Stimulated activated CD8-positive, alpha-beta memory T cell treated with anti-CD3 and anti-CD28 coated beads, Interleukin-7, amount 100 ng/mL, for 48 hours (primary cell): ENCODE data around the gene ENPP5.

ENCODE experiments used
- DNase-seq, 2 donors: peaks; one replicate each; pipeline ENCODE4 v3.0.0-alpha.2; 2020; ENCODE audit warnings: low read depth in 1 of 2; ENCODE audit errors: extremely low read depth in 1 of 2

Gene ENPP5, protein sequence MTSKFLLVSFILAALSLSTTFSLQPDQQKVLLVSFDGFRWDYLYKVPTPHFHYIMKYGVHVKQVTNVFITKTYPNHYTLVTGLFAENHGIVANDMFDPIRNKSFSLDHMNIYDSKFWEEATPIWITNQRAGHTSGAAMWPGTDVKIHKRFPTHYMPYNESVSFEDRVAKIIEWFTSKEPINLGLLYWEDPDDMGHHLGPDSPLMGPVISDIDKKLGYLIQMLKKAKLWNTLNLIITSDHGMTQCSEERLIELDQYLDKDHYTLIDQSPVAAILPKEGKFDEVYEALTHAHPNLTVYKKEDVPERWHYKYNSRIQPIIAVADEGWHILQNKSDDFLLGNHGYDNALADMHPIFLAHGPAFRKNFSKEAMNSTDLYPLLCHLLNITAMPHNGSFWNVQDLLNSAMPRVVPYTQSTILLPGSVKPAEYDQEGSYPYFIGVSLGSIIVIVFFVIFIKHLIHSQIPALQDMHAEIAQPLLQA

DNA sequence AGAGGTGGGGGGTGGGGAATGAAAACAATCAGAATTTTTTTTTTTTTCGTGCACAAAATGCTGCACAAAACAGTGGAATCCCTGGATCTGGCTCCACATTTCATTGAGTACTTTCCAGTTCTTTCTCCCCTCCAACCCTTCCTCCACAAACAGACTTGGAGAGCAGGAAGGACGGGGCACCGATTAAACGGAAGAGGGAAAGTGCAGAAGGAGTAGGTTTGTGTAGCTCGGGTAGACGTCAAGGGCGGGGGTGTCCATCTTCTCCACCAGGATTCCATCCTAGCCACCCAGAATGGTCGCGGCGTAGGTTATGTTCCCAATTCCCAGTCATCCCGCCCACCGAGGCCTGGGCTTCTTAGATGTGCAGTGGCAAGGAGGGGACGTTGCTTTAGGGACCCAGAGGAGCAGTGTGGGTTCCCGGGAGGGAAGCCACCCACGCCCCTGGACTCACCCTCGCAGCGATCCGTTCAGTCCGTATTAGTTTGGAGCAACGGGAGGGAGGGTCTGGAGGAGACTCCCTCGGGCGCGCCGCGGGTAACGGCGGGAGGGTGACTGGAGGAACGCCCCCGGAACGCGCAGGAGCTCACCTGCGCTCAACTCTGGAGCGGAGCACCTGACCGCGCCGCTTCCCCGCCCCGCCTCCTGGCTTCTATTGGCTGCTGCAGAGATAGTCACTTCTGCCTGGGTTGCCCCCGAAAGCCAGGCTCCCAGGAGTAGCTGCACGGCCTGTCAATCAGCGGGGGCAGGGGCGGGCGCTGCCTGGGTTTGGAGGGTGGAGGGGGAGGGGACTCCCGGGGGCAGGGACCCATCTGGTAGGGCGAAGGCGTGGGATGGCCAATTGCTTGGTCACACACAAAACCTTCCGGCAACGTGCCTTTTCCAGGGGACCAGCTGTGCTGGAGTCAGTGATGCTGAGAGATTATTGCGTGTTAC is at the start of gene ENPP5:
Gene ENPP5 (minus strand): TSS at position 624 of the 933 bp plus-strand sequence. CDS start 2,718 bp downstream, outside the sequence.
- DNase-seq = peak; percentile 48 to 70

DNA sequence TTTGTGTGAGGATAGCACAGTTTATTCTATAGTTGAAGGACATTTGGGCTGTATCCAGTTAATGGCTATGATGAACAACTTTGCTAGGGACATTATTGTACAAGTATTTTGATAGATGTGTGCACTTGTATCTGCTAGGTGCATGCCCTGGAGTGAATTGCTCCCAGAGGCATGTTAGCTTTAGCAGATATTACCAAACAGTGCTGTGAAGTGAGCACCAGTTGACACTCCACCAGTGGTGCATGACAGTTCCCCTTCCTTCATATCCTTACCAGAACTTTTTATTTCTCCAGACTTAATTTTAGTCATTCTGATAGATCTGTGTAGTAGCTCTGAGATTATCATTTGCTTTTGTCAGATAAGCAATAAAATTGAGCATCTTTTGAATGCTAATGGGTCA is 48.9 kb upstream of the ENPP5 start:
- no peak for DNase-seq

DNA sequence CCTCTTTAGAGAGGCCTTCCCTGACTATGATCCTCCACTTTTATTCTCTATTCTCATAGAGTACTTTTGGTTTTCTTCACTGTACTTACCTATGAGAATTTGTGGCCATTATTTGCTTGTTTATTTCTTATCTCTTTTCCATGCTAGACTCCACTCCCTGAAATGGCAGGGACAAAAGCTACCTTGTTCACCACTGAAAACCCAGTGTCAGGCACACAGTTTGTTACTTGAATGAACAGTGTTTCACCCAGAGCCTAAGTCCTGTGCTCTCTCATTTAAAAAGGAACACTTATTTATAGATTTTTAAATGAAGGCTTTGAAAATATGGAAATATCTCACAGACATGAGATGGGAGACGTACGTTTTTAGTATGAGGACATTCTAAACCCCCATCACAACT is 47.7 kb upstream of the ENPP5 start:
- no peak for DNase-seq

GRCh38 chr6:46217671-46218131 is 46.9 kb upstream of the ENPP5 start:
- no peak for DNase-seq

- no peak for DNase-seq
Observed at GRCh38 chr6:46216879-46217278, 46.1 kb upstream of the ENPP5 start.

- DNase-seq = no peak
Observed at GRCh38 chr6:46215777-46216176, 45.0 kb upstream of the ENPP5 start.

- no peak for DNase-seq
Observed at GRCh38 chr6:46215213-46215612, 44.4 kb upstream of the ENPP5 start.

- no peak for DNase-seq
Observed at GRCh38 chr6:46211917-46212316, 41.1 kb upstream of the ENPP5 start.

DNA sequence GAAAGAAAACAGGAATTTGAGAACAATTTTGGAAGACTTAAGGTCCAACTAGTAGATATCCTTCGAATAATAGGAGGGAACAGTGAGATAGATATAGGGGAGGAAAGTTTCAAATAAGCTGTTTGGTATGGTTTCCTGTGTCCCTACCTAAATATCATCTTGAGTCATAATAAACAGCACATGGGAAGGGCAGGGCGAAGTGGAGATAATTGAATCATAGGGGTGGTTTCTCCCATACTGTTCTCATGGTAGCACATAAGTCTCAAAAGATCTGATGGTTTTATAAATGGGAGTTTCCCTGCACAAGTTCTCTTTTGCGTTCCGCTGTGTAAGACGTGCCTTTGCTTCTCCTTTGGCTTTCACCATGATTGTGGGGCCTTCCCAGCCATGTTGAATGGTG is 39.5 kb upstream of the ENPP5 start:
- DNase-seq = no peak

DNA sequence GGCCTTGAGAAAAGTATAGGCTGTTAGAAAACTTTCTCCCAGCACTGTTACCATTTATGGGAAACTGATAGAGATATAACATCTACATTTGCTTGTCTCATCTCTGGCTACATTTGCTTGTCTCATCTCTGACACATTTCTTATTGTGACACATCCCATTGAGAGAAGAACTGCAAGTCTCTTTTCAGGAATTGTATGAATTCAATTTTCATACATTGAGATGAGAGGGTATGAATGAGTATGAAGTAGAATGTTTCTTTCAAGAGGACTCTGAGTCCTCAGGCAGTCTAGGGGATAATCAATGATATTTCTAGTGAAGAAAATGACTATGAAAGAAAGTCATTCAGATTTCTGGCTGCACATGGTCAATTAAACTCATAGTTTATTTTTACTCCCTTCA is 37.5 kb upstream of the ENPP5 start:
- DNase-seq = no peak

GRCh38 chr6:46207174-46207573 is 36.4 kb upstream of the ENPP5 start:
- DNase-seq = no peak

DNA sequence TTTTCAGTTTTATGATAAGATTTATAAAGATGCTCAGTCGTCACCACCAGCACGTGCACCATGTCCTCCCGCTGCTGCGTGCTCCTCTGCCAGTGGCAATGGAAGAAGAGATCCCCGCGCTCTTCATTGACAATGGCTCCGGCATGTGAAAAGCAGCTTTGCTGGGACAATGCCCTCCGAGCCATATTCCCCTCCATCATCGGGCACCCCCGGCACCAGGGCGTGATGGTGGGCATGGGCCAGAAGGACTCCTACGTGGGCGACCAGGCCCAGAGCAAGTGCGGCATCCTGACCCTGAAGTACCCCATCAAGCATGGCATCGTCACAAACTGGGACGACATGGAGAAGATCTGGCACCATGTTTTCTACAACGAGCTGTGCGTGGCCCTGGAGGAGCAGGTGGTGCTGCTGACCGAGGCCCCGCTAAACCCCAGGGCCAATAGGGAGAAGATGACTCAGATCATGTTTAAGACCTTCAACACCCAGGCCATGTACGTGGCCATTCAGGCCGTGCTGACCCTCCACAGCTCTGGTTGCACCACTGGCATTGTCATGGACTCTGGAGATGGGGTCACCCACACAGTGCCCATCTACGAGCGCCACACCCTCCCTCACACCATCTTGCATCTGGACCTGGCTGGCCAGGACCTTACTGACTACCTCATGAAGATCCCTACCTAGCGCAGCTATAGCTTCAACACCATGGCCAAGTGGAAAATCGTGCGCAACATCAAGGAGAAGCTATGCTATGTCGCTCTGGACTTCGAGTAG is 34.3 kb upstream of the ENPP5 start:
- DNase-seq = no peak

DNA sequence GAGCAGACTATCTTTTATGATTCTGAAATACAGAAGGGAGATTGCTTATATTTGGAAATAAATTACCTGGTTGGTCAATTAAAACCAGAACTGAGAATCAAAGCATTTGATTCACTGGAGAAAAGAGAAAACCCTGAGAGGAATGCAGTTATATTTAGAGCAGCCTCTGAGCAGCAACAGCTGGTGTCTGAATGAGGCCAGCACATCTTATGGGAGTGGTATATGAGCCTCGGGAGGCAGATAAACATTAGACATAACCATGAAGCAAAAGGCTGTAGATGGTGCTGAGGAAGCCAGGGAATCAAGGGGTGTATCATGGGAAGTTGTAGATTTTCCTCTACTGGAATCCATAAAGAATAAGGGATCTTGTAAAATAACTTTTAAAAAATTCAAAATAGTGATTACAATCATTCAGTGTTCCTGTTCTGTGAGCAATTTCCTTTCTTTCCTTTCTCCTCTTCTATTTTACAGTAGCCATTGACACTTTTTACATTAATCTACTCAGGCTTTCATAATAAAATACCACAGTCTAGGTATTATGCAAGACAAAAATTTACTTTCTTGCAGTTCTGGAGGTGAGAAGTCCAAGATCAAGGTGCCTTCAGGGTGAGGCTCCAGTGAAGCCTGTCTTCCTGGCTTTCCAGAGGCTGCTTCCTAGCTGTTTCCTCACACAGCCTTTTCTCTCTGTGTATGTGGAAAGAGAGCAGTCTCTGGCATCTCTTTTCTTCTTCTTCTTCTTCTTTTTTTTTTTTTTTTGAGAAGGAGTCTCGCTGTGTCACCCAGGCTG is 32.8 kb upstream of the ENPP5 start:
- no peak for DNase-seq

DNA sequence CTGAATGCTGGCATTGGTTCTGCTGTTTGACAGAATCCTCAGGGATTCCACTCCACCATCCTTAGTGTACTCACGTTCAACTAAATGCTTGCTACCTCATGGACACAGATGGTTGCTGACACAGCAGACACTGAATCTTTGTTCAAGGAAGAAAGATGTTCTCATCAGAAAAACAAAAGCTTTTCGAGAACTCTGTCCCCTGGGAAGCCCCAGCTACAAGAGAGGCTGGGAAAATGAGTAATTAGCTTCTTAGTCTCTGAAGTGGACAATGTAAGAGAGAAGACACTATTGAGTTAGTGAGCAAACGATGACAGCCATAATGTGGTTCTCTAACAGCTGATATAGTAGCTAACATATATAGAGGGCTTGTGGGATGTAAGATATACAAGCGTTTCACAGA is 30.9 kb upstream of the ENPP5 start:
- no peak for DNase-seq

- no peak for DNase-seq
Observed at GRCh38 chr6:46199387-46199786, 28.6 kb upstream of the ENPP5 start.

DNA sequence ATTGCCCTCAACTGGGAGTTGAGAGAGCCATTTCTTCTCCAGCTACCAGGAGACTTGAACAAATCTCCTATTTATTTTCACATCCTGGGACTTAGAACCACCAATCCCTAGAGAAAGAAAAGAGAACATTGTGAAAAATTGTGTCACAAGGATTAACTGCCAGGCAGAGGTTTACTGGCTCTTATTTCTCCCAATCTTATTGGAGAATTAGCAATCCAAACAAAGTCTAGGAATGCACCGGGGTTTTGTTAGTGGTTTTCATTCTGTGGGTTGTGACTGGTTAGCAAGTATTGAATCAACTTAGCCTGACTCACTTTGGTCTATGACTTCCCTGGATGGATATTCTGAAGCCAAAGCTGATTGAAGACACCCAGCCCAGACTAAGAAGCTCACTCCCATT is 21.2 kb upstream of the ENPP5 start:
- no peak for DNase-seq

DNA sequence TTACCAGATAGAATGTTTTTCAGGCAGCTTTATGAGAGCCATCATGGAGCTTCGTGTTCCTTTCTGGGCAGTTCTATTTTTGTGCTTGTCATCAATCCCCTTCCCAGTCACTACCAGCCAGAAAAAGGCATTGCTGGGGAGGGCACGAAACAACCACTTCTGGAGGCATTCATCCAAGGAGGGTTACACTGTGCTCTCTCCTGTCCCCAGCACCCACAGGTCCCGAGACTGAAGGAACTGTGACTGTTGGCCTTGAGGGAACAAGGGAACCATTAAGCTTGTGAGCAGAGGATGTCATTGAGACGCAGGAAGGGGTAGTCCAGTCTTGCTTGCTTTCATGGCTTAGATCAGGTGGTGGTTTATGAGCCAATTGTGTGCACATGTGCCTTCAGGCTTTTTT is 20.1 kb upstream of the ENPP5 start:
- no peak for DNase-seq

DNA sequence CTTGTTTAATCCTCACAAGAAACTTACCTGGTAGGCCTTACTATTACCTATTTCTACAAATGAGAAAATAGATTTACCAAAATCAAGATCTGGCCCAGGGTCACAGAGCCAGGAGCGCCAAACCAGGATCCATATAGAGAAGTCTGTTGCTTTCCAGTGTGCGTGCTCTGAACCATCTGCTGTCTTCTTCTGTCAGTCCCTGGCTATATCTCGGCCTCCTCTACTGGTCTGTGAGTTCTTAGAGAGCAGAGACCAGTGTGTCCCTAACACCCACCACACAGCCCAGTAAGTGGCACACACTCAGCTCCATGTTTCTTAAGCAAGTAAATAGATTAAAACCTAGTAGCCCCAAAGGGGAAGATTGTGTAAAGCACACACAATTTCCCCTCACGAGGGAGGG is 18.9 kb upstream of the ENPP5 start:
- no peak for DNase-seq

- DNase-seq = no peak
Observed at GRCh38 chr6:46186583-46186982, 15.8 kb upstream of the ENPP5 start.

- no peak for DNase-seq
Observed at GRCh38 chr6:46184114-46184513, 13.3 kb upstream of the ENPP5 start.
